NCI-H82 treated with DMSO at 0.1 percent for 48 hours (cell line): ENCODE results near the gene NSD2.
"Not testable (repeated sequence)": the region's sequence is repeated elsewhere in the genome, so short reads cannot be mapped to it uniquely, and the experiment has no call there.

Experiments used
- DNase-seq: peaks from one replicate; lab custom pipeline; 2025; ENCODE audit not compliant: unreplicated experiment; lab: John Stamatoyannopoulos, UW

Gene NSD2

GRCh38 chr4:1841887-1842210 is 29.3 kb upstream of the NSD2 start:
- DNase-seq: no peak

DNA sequence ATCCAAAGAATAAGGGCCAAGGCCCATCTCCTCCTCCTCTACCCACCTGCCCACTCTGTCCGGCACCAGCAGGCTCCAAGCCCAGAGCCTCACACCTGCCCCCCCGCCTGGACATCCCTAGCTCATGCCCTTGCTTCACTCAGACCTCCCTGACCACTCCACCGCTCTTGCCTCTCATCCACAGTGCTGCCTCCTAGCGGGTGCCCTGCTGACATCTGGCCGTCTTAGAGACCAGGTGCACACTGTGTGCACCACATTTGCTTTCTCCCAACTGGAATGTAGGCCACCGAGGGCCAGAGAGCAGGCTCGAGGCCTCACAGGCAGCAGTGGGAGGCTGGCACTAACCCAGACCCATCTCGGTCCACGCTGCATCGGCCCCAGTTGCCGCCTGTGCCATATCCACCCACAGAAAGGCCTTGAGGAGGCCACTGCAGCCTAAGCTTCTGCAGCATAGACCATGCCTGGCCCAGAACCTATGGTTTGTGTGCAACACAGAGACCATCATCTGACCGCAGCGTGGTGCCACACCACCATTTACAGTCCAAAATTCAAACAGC is 28.8 kb upstream of the NSD2 start:
- DNase-seq: no peak

DNA sequence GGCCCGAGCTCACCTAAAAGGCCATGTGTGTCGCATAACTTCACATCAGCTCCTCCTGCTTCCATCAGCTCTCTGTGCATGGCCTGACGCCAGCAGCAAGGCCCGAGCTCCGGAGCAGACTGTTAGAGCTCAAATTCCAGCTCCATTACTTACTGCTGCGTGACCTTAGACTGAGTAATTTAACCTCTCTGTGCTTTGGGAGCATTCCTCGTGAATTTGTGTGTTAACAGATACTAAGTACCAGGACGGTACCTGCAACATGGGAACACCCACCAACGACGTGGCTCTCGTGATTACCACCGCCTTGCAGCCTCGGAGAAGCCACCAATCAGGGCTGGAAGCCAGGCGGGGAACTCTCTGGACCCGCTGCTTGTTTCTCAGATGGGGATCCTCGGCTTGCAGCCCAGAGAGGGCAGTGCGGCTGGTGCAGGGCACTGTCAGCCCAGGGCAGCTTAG is 28.2 kb upstream of the NSD2 start:
- DNase-seq: no peak

GRCh38 chr4:1843852-1844251 is 27.3 kb upstream of the NSD2 start:
- no peak for DNase-seq

GRCh38 chr4:1844618-1845017 is 26.6 kb upstream of the NSD2 start:
- DNase-seq: not testable (repeated sequence)

- DNase-seq: no peak
Measured at GRCh38 chr4:1846580-1846979, 24.6 kb upstream of the NSD2 start.

DNA sequence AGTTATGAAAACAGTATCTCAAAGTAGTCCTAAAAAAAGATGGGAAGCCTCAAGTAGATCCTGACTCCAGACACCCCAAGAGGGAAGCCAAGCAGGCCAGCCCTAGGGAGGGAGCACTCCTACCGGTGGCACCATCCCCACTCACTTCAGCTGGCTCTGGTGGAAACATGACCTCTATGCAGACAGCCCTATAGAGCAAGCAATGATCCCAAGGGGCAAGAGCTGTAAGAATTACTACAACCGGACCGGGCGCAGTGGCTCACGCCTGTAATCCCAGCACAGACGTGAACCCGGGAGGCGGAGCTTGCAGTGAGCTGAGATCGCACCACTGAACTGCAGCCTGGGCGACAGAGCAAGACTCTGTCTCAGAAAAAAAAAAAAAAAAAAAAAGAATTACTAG is 20.9 kb upstream of the NSD2 start:
- DNase-seq: no peak

DNA sequence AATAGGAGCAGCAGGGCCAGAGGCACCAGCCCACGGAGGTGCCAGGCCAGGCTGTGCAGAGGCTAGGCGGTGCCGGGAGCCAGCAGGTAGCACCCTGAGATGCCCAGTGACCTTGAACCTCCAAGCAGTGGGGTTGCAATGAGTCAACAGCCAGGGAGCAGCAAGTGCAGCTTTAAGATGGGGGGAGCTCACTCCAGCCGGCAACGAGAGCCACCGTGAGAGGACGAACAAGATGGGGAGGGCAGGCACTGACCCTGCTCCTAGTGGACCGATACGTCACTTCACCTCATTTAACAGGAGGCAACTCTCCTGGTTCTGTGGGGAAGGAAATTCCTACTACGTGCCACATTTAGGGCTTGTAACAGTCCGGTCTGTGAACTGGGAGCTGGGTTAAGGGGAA is 20.0 kb upstream of the NSD2 start:
- no peak for DNase-seq

DNA sequence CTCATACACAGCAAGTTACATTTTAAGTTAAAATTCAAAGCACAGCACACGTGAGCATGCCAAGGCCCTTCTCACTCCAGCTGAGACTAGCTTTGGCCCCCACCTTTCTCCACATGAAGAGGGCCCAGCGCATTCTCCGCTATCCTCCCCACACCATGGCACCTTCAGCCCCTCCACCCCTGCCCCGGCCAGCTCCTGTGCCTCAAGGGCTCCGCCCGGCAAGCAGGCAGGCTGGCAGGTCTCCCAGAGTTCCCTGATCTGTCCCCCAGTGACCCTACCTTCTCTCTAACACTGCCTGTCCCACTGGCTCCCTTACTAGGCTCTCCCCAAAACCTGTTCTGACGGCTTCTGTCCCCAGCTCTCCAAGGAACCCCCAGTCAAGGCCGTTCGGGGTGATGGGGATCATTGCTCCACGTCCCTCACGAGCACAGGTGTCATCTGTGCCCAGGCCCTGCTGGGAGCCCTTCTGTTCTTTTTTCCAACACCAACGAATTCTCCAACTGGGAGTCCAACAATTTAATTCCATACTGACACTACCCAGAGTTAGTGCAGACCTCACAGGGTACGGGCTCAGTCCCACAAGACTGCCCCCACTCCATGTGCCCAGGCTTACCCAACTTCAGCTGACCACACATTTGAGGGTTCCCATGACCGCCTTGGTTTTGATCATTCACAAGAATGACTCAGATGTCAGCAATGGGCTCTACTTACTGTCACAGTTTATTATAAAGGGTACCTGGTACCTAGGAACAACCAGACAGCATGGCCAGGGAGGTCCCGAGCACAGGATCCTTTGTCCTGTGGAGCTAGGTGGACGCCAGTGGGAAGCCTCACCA is 19.4 kb upstream of the NSD2 start:
- DNase-seq: no peak

DNA sequence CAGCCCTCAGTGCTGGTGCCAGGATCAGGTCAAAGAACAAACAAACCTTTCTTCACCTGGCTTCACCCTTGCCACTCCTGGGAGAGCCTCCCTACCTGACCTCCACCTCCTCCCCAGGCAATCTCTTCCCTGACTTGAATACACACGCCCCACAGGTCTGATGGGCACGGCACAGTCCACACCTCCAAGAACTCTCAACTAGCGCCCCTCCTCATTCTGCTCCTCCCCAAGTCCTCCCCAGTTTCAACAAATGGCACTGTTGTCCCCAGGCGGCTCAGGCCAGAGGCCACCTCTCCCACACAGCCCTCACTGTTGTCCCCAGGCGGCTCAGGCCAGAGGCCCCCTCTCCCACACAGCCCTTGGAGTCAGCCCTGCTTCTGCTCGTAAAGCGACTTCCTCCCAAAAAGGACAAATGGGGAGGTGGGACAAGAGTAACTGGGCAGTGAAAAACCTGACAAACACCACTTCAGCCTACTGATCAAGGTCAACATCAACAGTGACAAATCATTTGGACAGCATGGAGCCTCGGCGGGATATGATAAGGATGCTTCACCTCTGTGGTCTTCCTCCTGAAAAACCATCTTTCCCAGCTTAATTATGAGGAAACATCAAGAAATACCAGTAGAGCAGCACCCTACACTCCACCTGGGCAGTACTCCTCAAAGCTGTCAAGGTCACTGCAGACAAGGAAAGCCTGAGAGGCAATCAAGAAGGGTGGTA is 18.1 kb upstream of the NSD2 start:
- DNase-seq: no peak

GRCh38 chr4:1854752-1855151 is 16.4 kb upstream of the NSD2 start:
- no peak for DNase-seq

GRCh38 chr4:1855333-1856070 is 15.7 kb upstream of the NSD2 start:
- no peak for DNase-seq

DNA sequence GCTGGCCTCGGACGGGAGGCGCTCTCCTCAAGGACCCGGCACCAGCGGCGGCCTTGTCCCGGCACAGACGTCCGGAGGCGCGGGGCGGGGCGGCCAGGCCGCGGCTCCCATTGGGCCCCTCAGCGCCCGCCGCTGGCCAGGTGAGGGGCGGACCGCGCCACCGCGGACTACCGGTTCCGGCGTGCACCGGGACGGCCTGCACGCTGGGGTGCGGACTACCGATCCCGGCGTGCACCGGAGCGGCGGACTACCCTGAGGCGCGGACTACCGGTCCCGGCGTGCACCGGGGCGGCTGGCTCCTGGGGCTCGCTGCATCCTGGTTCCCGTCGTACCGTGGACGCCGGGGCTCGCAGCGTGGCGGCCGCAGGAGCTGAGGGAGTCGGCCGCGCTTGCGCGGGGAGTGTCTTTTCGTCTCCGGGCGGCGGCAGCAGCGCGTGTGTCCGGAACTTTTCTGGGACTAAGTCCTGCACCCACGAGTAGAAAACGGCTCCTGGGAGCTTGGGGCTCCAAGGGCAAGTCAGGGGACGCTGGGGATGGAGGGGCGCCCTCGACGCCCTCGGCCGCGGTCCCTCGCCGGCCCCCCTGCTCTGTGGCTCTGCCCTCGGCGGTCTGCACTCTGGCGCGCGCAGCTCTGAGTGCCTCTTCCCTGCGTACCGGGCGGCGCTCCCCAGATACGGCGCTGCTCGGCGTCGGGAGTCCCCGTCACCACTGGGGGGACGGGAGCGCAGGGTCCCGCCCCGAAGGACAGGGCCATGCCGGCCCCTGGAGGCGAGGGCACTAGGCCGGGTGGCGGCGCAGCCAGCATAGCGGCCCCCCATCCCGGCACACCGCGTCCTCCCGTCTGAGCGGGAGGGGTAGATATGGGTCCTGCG is 14.9 kb upstream of the NSD2 start, which contains the start of gene LETM1:
Gene LETM1, minus strand, starts transcription at position 86 of the 872 bp plus-strand sequence. CDS start 206 bp downstream, outside the sequence.
- DNase-seq: peak; percentile 74

GRCh38 chr4:1856943-1857699 is 14.1 kb upstream of the NSD2 start:
- no peak for DNase-seq

DNA sequence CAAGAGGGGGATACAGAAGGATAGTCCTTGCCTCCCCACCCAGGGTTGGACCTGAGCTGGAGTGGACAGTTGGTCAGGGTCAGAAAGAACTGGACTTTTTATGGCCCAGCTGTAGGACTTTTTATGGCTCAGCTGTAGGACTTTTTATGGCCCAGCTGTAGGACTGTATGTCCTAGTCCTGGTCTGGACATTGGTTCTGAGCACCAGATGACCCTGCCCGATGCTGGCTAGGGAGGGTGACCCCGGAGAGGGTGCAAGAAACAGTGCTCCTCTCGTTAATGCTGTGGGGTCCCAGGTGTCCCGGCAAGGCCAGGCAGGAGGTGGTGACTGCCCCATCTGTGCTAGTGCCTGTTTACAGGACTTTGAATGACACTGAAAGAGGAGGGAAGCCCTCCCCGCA is 13.3 kb upstream of the NSD2 start:
- no peak for DNase-seq

- no peak for DNase-seq
Measured at GRCh38 chr4:1859389-1859753, 11.8 kb upstream of the NSD2 start.

DNA sequence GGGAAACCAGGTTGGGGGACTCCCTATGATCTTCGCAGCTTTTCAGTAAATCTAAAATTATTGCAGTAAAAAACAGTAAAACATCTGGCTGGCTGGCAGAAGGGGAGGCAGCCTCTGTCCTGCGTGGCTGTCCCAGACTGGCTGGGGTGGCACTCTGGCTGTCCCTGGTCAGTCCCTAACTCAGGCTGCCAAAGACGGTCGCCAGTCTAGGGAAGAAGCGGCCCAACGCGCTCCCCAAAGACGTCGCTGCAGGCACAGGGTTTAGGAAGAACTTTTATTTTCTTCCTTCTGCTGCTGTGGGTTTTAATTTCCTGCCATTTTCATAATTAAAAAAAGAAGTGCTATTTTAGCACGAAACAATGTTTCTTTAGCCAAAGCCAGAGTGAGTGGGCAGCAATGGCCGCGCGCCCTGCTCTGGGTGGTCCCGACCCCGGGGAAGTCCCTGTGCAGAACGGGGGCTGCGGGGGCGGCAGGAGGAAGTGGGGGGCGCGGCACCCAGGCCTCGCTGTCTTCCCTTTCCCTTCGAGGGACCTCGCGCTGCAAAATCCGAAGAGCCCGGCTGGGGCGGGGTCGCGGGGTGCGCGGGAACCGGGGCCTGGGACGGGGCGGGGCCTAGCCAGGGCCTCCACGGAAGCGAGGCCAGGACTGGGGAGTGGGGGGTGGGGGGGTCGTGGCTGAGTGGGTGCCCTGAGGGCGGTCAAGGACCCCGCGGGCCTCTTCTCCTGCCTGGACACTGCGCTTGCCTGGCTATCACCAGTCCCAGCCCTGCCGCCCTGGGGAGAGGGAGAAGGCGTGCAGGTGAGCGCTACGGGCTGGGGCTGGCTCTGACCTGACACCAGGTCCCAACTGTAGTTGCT is 8.9 kb upstream of the NSD2 start:
- DNase-seq: no peak

DNA sequence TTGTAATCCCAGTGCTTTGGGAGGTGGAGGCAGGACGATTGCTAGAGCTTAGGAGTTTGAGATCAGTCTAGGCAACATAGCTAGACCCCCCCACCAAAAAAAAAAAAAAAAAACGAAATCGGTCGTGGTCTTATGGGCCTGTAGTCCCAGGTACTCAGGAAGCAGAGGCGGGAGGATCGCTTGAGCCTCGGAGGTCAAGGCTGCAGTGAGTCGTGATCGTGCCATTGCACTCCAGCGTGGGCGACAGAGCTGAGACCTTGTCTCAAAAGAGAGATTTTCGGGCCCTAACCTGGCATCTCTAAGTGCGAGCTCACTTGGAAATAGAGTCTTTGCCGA is 8.3 kb upstream of the NSD2 start:
- DNase-seq: no peak
